IMR-90 (cell line): ENCODE measurements around the gene HPSE2. TPM values are rescaled to one million over a fixed set of nuclear protein-coding genes. Genes with fewer than 3 reads are reported as not detected.

Experiments
- ATAC-seq: fragments of 200-7000 bp; cut with Tn5 transposase; 2 replicates; pipeline ENCODE4 v1.9.1; 2020; ENCODE audit warnings: low read depth, mild to moderate bottlenecking, moderate library complexity
- BruUV-seq: library from RNA; stranded (reverse); fragments of 400-500 nt; replicated peaks from 2 replicates; lab custom pipeline; 2021; lab: Mats Ljungman, UMichigan
- CTCF ChIA-PET: fragments of 300-600 bp; formaldehyde crosslinking; extraction: SDS; loops from one replicate; lab custom pipeline; 2021; ENCODE audit warnings: antibody characterized with exemption; lab: Yijun Ruan, JAX
- POLR2A ChIA-PET: fragments of 300-600 bp; sonication (Branson Sonifier 250); formaldehyde crosslinking; loops from one replicate; lab custom pipeline; 2022; ENCODE audit warnings: antibody characterized with exemption; ENCODE audit not compliant: unreplicated experiment; lab: Charles Lee
- DNase-seq: peaks from one replicate; pipeline ENCODE4 v3.0.0; 2013
- H2AFZ ChIP-seq: replicated peaks from 2 replicates; pipeline ENCODE3; 2013; ENCODE audit warnings: low read length, mild to moderate bottlenecking; ENCODE audit not compliant: poor library complexity
- H2AK5ac ChIP-seq: 2 replicates; pipeline ENCODE4 v1.6.1; 2013; ENCODE audit warnings: low read depth, low read length, inconsistent platforms
- H2AK9ac ChIP-seq: replicated peaks from 2 replicates; pipeline ENCODE3; 2013; ENCODE audit warnings: mild to moderate bottlenecking, low read depth, low read length, moderate library complexity; ENCODE audit not compliant: poor library complexity
- H2BK120ac ChIP-seq: 2 replicates; pipeline ENCODE4 v1.6.1; 2013; ENCODE audit warnings: low read depth, low read length, inconsistent platforms
- H2BK15ac ChIP-seq: 3 replicates; pipeline ENCODE4 v1.6.1; 2013; ENCODE audit warnings: low read depth, low read length, inconsistent platforms
- H2BK20ac ChIP-seq: 2 replicates; pipeline ENCODE4 v1.6.1; 2013; ENCODE audit warnings: low read depth, mild to moderate bottlenecking, inconsistent platforms, low read length, moderate library complexity
- H2BK5ac ChIP-seq: 2 replicates; pipeline ENCODE4 v1.6.1; 2013; ENCODE audit warnings: mild to moderate bottlenecking, low read depth, low read length, inconsistent platforms; ENCODE audit not compliant: poor library complexity, severe bottlenecking
- H3K14ac ChIP-seq: replicated peaks from 2 replicates; pipeline ENCODE4 v1.6.1; 2013; ENCODE audit warnings: low read depth, low read length, inconsistent platforms
- H3K18ac ChIP-seq: 2 replicates; pipeline ENCODE4 v1.6.1; 2013; ENCODE audit warnings: low read depth, low read length, control low read depth
- H3K23ac ChIP-seq: 2 replicates; pipeline ENCODE4 v1.6.1; 2013; ENCODE audit warnings: low read depth, low read length, inconsistent platforms
- H3K27ac ChIP-seq: 2 replicates; pipeline ENCODE4 v1.5.1; 2013; ENCODE audit warnings: mild to moderate bottlenecking, control low read depth, low read length; ENCODE audit not compliant: insufficient read depth
- H3K27me3 ChIP-seq: 2 replicates; pipeline ENCODE4 v1.6.1; 2013; ENCODE audit warnings: low read length; ENCODE audit not compliant: control insufficient read depth, insufficient read depth
- H3K36me3 ChIP-seq: 2 replicates; pipeline ENCODE4 v1.6.1; 2013; ENCODE audit warnings: low read length, mixed read lengths; ENCODE audit not compliant: control insufficient read depth, insufficient read depth
- H3K4ac ChIP-seq: 2 replicates; pipeline ENCODE4 v1.6.1; 2013; ENCODE audit warnings: low read depth, low read length, inconsistent platforms
- H3K4me1 ChIP-seq: 2 replicates; pipeline ENCODE4 v1.6.1; 2013; ENCODE audit warnings: low read length, mixed read lengths; ENCODE audit not compliant: control insufficient read depth, insufficient read depth
- H3K4me2 ChIP-seq: 2 replicates; pipeline ENCODE4 v1.6.1; 2013; ENCODE audit warnings: low read depth, mild to moderate bottlenecking, control low read depth, low read length, moderate library complexity
- H3K4me3 ChIP-seq: 2 replicates; pipeline ENCODE4 v1.5.1; 2013; ENCODE audit warnings: low read depth, mild to moderate bottlenecking, control low read depth, low read length, moderate library complexity; ENCODE audit not compliant: insufficient read depth
- H3K56ac ChIP-seq: 2 replicates; pipeline ENCODE4 v1.6.1; 2013; ENCODE audit warnings: low read length, inconsistent platforms; ENCODE audit not compliant: insufficient read depth; ENCODE audit errors: extremely low read depth
- H3K79me1 ChIP-seq, 2 experiments: 2 replicates each; pipeline ENCODE4 v1.6.1; 2013; ENCODE audit warnings: low read length in 2 of 2, inconsistent platforms in 1 of 2, low read depth in 1 of 2
- H3K9ac ChIP-seq: 2 replicates; pipeline ENCODE4 v1.6.1; 2013; ENCODE audit warnings: low read depth, low read length, control low read depth
- H3K9me1 ChIP-seq: 2 replicates; pipeline ENCODE4 v1.6.1; 2013; ENCODE audit warnings: low read length, inconsistent platforms; ENCODE audit not compliant: insufficient read depth
- H3K9me3 ChIP-seq: 2 replicates; pipeline ENCODE4 v1.6.1; 2013; ENCODE audit warnings: low read length; ENCODE audit not compliant: control insufficient read depth, insufficient read depth
- H4K20me1 ChIP-seq: 2 replicates; pipeline ENCODE4 v1.6.1; 2013; ENCODE audit warnings: low read length, inconsistent platforms; ENCODE audit not compliant: insufficient read depth
- H4K5ac ChIP-seq: 2 replicates; pipeline ENCODE4 v1.6.1; 2013; ENCODE audit warnings: mild to moderate bottlenecking, low read depth, low read length, control low read depth
- H4K8ac ChIP-seq, 2 experiments: 2 replicates each; pipeline ENCODE4 v1.6.1; 2013; ENCODE audit warnings: low read depth in 2 of 2, low read length in 2 of 2, control low read depth in 1 of 2, inconsistent platforms in 1 of 2
- H4K91ac ChIP-seq: 2 replicates; pipeline ENCODE4 v1.6.1; 2013; ENCODE audit warnings: low read depth, low read length, inconsistent platforms; ENCODE audit not compliant: insufficient read depth
- FOS ChIP-seq: fragments of 150-350 bp; IDR thresholded peaks from 2 replicates; pipeline ENCODE4 v1.6.1; 2016; ENCODE audit warnings: low read depth, low read length
- WGBS, 2 experiments: methylation state at CpG; one replicate each; pipeline versions ENCODE4 v1.1.5 to v1.1.7; 2013; ENCODE audit warnings: missing lambda C conversion rate in 2 of 2; ENCODE audit not compliant: insufficient read length in 1 of 2; ENCODE audit errors: extremely low coverage in 2 of 2; 5-methylcytosine and 5-hydroxymethylcytosine counted together
- dilution Hi-C: fragments of 300-500 bp; cut with HindIII; formaldehyde crosslinking; loops from one replicate; pipeline ENCODE4 v1.14.3; 2018; ENCODE audit warnings: low sequenced_read_pairs; ENCODE audit not compliant: unreplicated experiment
- in situ Hi-C: fragments of 300-500 bp; cut with MboI; formaldehyde crosslinking; loops from 3 replicates; pipeline ENCODE4 v1.14.3; 2019; ENCODE audit warnings: low sequenced_read_pairs, inconsistent platforms, mixed read lengths
- intact Hi-C: fragments of 100-400 bp; cut with micrococcal nuclease; formaldehyde crosslinking; loops from 2 replicates; pipeline ENCODE4 v1.10.0; 2022
- polyA plus RNA-seq, 3 experiments: library from polyadenylated mRNA; depleted of rRNA; stranded (reverse); fragments of >200 nt; gene quantifications; 2 replicates each; pipeline ENCODE4 v1.2.3, GENCODE V29; 2012; ENCODE audit warnings: low replicate concordance in 1 of 3
- total RNA-seq: library from RNA; depleted of rRNA; stranded (reverse); fragments of >200 nt; gene quantifications from 2 replicates; pipeline ENCODE4 v1.2.3, GENCODE V29; 2012

The HPSE2 gene
- total and polyA plus RNA-seq, 2 of the 4 experiments (the other 2 are of a cell fraction), result not detected

DNA sequence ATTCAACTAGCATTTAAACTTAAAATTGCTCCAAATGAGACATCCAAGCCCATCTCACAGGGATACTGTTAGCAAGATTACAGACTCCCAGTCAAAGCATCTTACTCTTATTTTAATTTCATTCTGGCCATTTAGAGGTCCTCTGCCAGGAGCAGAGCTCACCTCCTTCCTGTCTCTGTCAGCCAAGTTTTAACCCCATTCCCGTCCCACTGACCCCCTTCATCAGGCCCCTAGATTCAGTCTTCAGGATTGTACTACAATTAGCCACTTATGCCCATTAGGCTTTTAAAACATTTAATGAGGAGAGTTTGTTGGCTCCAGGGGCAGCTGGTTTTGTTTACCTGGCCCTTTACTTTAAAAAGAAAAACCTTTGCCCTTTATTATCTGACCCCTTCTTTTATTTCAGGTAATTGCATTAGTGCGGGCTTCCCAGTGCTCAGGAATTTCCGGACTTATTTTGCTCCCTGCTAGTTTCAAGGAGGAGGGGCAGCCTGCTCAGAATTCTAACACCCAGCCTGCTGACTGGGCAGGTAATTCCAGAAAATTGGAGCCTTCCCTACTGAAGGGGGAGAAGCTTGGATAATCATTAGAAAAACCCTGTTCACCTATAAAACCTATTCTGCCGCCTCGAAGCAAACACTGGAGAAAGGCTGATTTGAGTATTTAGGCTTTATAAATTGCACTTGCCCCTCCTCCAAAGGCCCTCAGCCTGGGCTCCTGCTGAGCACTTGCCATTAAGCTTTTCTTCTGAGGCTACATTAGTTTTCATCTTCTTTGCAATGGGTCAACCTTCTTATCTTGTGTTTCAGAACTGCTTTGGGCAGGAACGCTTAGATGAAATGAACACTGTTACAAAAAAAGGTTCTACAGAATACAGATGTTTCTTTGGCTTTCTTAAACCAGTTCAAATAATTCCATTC lies 588.4 kb downstream of the HPSE2 start:
- Histone ChIP-seq H3K4me3 (no peak overlapping the region), H3K4me2 (no peak overlapping the region), H2AFZ (no peak overlapping the region), H3K4me1 (no peaks in the 10 kb centered on the region), H3K18ac (no peak overlapping the region), H3K4ac (no peak overlapping the region), H4K20me1 (no peaks in the 10 kb centered on the region), H3K9me1 (no peaks in the 10 kb centered on the region), H3K27ac (no peak overlapping the region), H2BK15ac (no peak overlapping the region), H4K8ac (no peak overlapping the region), H2BK5ac (no peak overlapping the region), H3K36me3 (no peaks in the 10 kb centered on the region), H3K79me1 (no peaks in the 10 kb centered on the region), H3K14ac (no peak overlapping the region), H4K91ac (no peak overlapping the region), H2BK120ac (no peak overlapping the region), H2AK5ac (no peak overlapping the region), H3K9me3 (no peaks in the 10 kb centered on the region), H2BK20ac (no peak overlapping the region), H3K23ac (no peak overlapping the region), H3K56ac (no peak overlapping the region), H4K5ac (no peak overlapping the region), H3K27me3 (no peaks in the 10 kb centered on the region), H2AK9ac (no peak overlapping the region), H3K9ac (no peak overlapping the region)
- BruUV-seq, result no TSS peak
- ChIA-PET CTCF (no interaction called here), POLR2A (no interaction called here)
- TF ChIP-seq FOS, result no peak
- dilution Hi-C loops, result no loop called here
- no peak for ATAC-seq
- DNase-seq, result no peak
- WGBS, 2 experiments, result no CpG with 5 or more reads among the region's 6 CpGs
- intact Hi-C loops, result no loop called here
- in situ Hi-C loops, result no loop called here
